ENCODE results near the gene LRP2. TPM values are rescaled to one million over a fixed set of nuclear protein-coding genes. Genes with fewer than 3 reads are reported as not detected.

LRP2 gene
- total and polyA plus RNA-seq, 8 donors = 2.5 to 34.6 (median 4.0) TPM

GRCh38 chr2:169158874-169159273 is 203.5 kb downstream of the LRP2 start:
- no peak for TF ChIP-seq CTCF (IDR thresholded peaks at IDR 0.05)
- H3K27ac ChIP-seq = no peak overlapping the region
- DNase-seq (no peak), ATAC-seq (no peak)
- no peak overlapping the region for H3K4me3 ChIP-seq
- no peaks in the 10 kb centered on the region for H3K36me3 ChIP-seq
- no peaks in the 10 kb centered on the region for H3K27me3 ChIP-seq
- intact Hi-C loops (cut with DNase I) = no loop called here
- H3K9me3 ChIP-seq = peaks cover 0 to 4% of the 10 kb centered on the region in 2 donors
- H3K4me1 ChIP-seq = no peaks in the 10 kb centered on the region

DNA sequence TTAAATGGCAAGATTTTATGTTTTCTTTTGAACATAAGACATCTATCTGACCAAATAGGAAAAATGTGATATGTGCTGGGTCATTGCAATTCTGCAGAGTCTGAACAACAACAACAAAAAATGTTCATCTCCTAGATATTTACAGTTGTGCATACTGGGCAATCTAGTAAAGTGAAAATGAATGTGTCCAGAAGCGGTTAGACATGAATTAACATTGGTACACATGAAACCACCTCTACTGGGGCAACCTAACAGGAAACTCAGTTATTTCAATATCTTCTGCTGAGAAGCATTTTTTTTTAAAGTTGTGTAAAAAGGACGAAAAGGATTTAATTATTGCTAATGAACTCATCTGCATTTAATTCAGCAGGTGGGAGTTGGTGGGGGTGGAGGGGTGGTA is 216.1 kb downstream of the LRP2 start:
- H3K4me3 ChIP-seq = no peak overlapping the region
- no peaks in the 10 kb centered on the region for H3K9me3 ChIP-seq
- H3K27me3 ChIP-seq = no peaks in the 10 kb centered on the region
- H3K36me3 ChIP-seq = no peaks in the 10 kb centered on the region
- DNase-seq (no peak), ATAC-seq (no peak)
- H3K4me1 ChIP-seq = no peaks in the 10 kb centered on the region
- TF ChIP-seq CTCF (IDR thresholded peaks at IDR 0.05) = no peak
- H3K27ac ChIP-seq = no peak overlapping the region
- intact Hi-C loops (cut with DNase I) = loop anchor here in 1 of 2 donors (10.0 kb wide), 1 partner anchor 181 kb away; no protein-coding TSS in a partner anchor

GRCh38 chr2:169143998-169144397 is 218.3 kb downstream of the LRP2 start:
- Histone ChIP-seq H3K27me3 (no peaks in the 10 kb centered on the region), H3K36me3 (no peaks in the 10 kb centered on the region), H3K4me3 (no peak overlapping the region), H3K27ac (no peak overlapping the region), H3K9me3 (no peaks in the 10 kb centered on the region), H3K4me1 (no peaks in the 10 kb centered on the region)
- ATAC-seq = no peak
- intact Hi-C loops (cut with DNase I) = loop anchor here in 1 of 2 donors (10.0 kb wide), 1 partner anchor 179 kb away; no protein-coding TSS in a partner anchor
- no peak for TF ChIP-seq CTCF (IDR thresholded peaks at IDR 0.05)
- no peak for DNase-seq

DNA sequence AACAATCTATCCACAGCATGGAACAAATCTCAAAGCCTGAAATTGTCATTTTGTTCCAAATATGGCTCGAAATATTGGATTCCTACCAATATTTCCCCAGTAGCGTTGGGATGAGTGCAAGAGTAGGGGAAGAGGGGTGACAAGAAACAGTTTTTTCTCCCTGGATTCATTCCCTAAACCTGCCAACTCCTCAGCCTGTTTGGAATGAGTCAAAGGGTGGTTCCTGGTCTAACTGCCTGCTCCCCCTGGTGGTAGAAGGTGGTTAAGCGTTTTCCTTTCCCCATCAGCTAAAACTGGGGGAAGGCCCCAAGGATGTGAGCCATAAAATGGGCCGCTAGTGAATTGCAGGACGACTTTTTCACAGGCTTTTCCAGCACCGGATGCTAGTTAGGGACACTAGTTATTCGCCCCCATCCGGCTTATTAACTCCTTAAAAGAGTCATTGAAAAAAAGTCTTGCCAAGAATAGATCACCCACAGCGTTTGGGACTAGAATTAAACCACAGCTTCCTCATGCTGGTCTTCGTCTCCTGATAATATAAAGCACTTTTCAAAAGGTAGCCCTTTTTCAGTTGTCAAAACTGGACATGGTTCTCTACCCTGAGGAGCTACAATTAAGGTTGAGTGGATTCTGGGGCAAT is 220.5 kb downstream of the LRP2 start:
- intact Hi-C loops (cut with DNase I) = loop anchor here in 1 of 2 donors (10.0 kb wide), 1 partner anchor 177 kb away; no protein-coding TSS in a partner anchor
- ATAC-seq (peak; percentile 90), DNase-seq (peak in 2 of 4 donors; percentile 26 to 36)
- Histone ChIP-seq H3K4me1 (no peaks in the 10 kb centered on the region), H3K36me3 (no peaks in the 10 kb centered on the region), H3K27ac (no peak overlapping the region), H3K27me3 (no peaks in the 10 kb centered on the region), H3K9me3 (no peaks in the 10 kb centered on the region), H3K4me3 (no peak overlapping the region)
- peak; percentile 84 to 88 for TF ChIP-seq CTCF (IDR thresholded peaks at IDR 0.05)

DNA sequence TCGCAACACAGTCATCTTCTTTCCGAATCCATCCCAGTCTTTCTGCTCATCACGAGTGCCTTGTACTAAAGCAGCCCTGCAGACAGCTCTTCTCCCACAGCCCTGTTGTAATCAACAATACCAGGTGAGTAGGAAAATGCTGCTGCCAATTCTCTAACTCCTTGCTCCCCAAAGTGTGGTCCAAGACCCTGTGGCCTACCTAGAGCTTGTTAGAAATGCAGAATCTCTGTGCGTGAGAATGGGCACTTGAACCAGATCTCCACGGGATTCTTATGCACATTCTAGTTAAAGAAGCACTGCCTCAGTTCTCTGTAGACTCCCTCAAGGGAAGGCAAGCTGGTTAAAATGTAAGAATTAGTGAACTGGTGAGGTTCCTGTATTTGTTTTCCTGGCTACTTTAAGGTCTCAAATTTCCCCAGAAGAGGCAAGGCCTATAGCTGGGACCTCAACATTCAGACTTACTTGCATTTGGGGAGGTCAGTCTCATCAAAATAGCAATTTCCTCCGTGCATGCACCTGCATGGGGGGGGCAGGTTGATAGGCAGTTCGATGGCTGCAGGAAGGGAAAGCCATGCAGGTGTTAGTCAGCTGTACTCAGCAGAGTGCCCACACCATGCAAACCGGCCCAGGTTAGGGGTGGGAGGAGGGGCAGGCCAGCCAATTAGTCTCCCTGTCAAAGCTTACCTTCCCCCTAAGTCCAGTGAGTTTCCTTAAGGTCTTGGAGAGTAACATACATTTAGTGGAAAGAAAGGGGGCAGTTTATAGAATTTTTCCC is 222.2 kb downstream of the LRP2 start:
- H3K36me3 ChIP-seq = no peaks in the 10 kb centered on the region
- no peak overlapping the region for H3K4me3 ChIP-seq
- no peaks in the 10 kb centered on the region for H3K27me3 ChIP-seq
- no peaks in the 10 kb centered on the region for H3K4me1 ChIP-seq
- H3K27ac ChIP-seq = no peak overlapping the region
- no peak for TF ChIP-seq CTCF (IDR thresholded peaks at IDR 0.05)
- DNase-seq (no peak), ATAC-seq (no peak)
- H3K9me3 ChIP-seq = no peaks in the 10 kb centered on the region
- intact Hi-C loops (cut with DNase I) = loop anchor here in 1 of 2 donors (10.0 kb wide), 1 partner anchor 175 kb away; no protein-coding TSS in a partner anchor

Data from left lung (tissue), 10 donors.